Calu3 (cell line): Measurements from ENCODE around the gene XPO5. TPM values are rescaled to one million over a fixed set of nuclear protein-coding genes. Genes with fewer than 3 reads are reported as not detected.

Source experiments
- BruUV-seq: library from RNA; stranded (reverse); fragments of 400-500 nt; replicated peaks from 2 replicates; lab custom pipeline; 2021; lab: Mats Ljungman, UMichigan
- CTCF ChIA-PET: fragments of 300-600 bp; sonication (Branson Sonifier 250); formaldehyde crosslinking; loops from one replicate; lab custom pipeline; 2022; ENCODE audit warnings: antibody characterized with exemption; lab: Charles Lee
- DNase-seq: peaks from one replicate; pipeline ENCODE4 v3.0.0; 2022
- H3K27ac Mint-ChIP-seq: one replicate; pipeline ENCODE4 v1.8.0; 2022; ENCODE audit warnings: mixed read lengths; ENCODE audit not compliant: unreplicated experiment
- H3K27me3 Mint-ChIP-seq: one replicate; pipeline ENCODE4 v1.8.0; 2022; ENCODE audit warnings: mixed read lengths; ENCODE audit not compliant: unreplicated experiment
- H3K36me3 Mint-ChIP-seq: one replicate; pipeline ENCODE4 v1.8.0; 2022; ENCODE audit warnings: mild to moderate bottlenecking, moderate library complexity, mixed read lengths; ENCODE audit not compliant: insufficient read depth, unreplicated experiment
- H3K4me1 Mint-ChIP-seq: one replicate; pipeline ENCODE4 v1.8.0; 2022; ENCODE audit warnings: mild to moderate bottlenecking, low read depth, mixed read lengths; ENCODE audit not compliant: unreplicated experiment
- H3K4me3 Mint-ChIP-seq: one replicate; pipeline ENCODE4 v1.8.0; 2022; ENCODE audit warnings: mild to moderate bottlenecking, low read depth, moderate library complexity, mixed read lengths; ENCODE audit not compliant: unreplicated experiment
- H3K9me3 Mint-ChIP-seq: one replicate; pipeline ENCODE4 v1.8.0; 2022; ENCODE audit warnings: low read depth, mixed read lengths; ENCODE audit not compliant: unreplicated experiment
- CTCF ChIP-seq: fragments of 200-600 bp; IDR thresholded peaks from one replicate; pipeline ENCODE4 v1.8.0; 2022; ENCODE audit warnings: antibody characterized with exemption; ENCODE audit not compliant: unreplicated experiment
- intact Hi-C: fragments of 100-400 bp; cut with micrococcal nuclease; formaldehyde crosslinking; loops from one replicate; pipeline ENCODE4 v1.10.0; 2022; ENCODE audit not compliant: unreplicated experiment
- total RNA-seq: library from RNA; stranded (reverse); gene quantifications from 2 replicates; pipeline ENCODE4 v1.2.3, GENCODE V29; 2022

The XPO5 gene
- total RNA-seq, 1 experiment from 2014 or later: 131 TPM

GRCh38 chr6:43492673-43493072 lies 83.2 kb downstream of the XPO5 start:
- Mint-ChIP-seq H3K4me1 (peaks cover 42% of the 10 kb centered on the region), H3K36me3 (peaks cover 12% of the 10 kb centered on the region), H3K27me3 (no peaks in the 10 kb centered on the region), H3K27ac (no peak overlapping the region), H3K4me3 (no peak overlapping the region), H3K9me3 (no peaks in the 10 kb centered on the region)
- no peak for DNase-seq
- CTCF ChIA-PET: interaction anchor here (0.6 to 1.3 kb wide), 3 partner anchors 14 to 15 kb away, joined by 3 read pairs; partner anchors contain the start of gene TJAP1
- no TSS peak for BruUV-seq
- intact Hi-C loops: no loop called here
- no peak for TF ChIP-seq CTCF

GRCh38 chr6:43491750-43492661 lies 83.8 kb downstream of the XPO5 start:
- no peak for TF ChIP-seq CTCF
- Mint-ChIP-seq H3K9me3 (no peaks in the 10 kb centered on the region), H3K27ac (no peak overlapping the region), H3K27me3 (no peaks in the 10 kb centered on the region), H3K4me3 (no peak overlapping the region), H3K36me3 (peaks cover 10% of the 10 kb centered on the region), H3K4me1 (peaks cover 35% of the 10 kb centered on the region)
- peak; percentile 44 for DNase-seq
- intact Hi-C loops: no loop called here
- BruUV-seq: no TSS peak
- CTCF ChIA-PET: interaction anchor here (0.6 to 1.3 kb wide), 3 partner anchors 14 to 16 kb away, joined by 3 read pairs; partner anchors contain the start of gene TJAP1

- no TSS peak for BruUV-seq
- peaks cover 3% of the 10 kb centered on the region for H3K36me3 Mint-ChIP-seq
- no peak for DNase-seq
- no peak overlapping the region for H3K27ac Mint-ChIP-seq
- CTCF ChIA-PET: interaction anchor here (1.0 kb wide), 1 partner anchor 10 kb away, joined by 3 read pairs; no protein-coding TSS in a partner anchor
- H3K4me1 Mint-ChIP-seq: peaks cover 24% of the 10 kb centered on the region
- H3K4me3 Mint-ChIP-seq: no peak overlapping the region
- intact Hi-C loops: no loop called here
- no peaks in the 10 kb centered on the region for H3K9me3 Mint-ChIP-seq
- no peaks in the 10 kb centered on the region for H3K27me3 Mint-ChIP-seq
- TF ChIP-seq CTCF: no peak
Observed at GRCh38 chr6:43490523-43490939, 85.3 kb downstream of the XPO5 start.

- no peak overlapping the region for H3K27ac Mint-ChIP-seq
- TF ChIP-seq CTCF: no peak
- DNase-seq: no peak
- no peaks in the 10 kb centered on the region for H3K9me3 Mint-ChIP-seq
- intact Hi-C loops: no loop called here
- peaks cover 16% of the 10 kb centered on the region for H3K4me1 Mint-ChIP-seq
- CTCF ChIA-PET: interaction anchor here (0.6 to 1.4 kb wide), 3 partner anchors 18 to 68 kb away, joined by 3 to 6 read pairs (median 3); no protein-coding TSS in a partner anchor
- no peaks in the 10 kb centered on the region for H3K36me3 Mint-ChIP-seq
- BruUV-seq: no TSS peak
- H3K4me3 Mint-ChIP-seq: no peak overlapping the region
- H3K27me3 Mint-ChIP-seq: no peaks in the 10 kb centered on the region
Observed at GRCh38 chr6:43489277-43490072, 86.4 kb downstream of the XPO5 start.
